KMS-11 (cell line): Measurements from ENCODE around the gene MUC22.
A peak's percentile ranks its signal among the peaks of the same experiment; 100 is the strongest.

ENCODE experiments used
- H2AFZ ChIP-seq: fragments of 200-600 bp; sonication (generic); 2 replicates; pipeline ENCODE4 v1.6.1; 2016; ENCODE audit warnings: antibody characterized with exemption, mixed run types, low read depth
- H3K27ac ChIP-seq: fragments of 200-600 bp; sonication (generic); 2 replicates; pipeline ENCODE4 v1.6.1; 2016; ENCODE audit warnings: mild to moderate bottlenecking, mixed run types
- H3K27me3 ChIP-seq: fragments of 200-600 bp; sonication (generic); 2 replicates; pipeline ENCODE4 v1.6.1; 2017; ENCODE audit warnings: mild to moderate bottlenecking, low read depth, mixed run types, moderate library complexity; ENCODE audit not compliant: insufficient read depth
- H3K36me3 ChIP-seq: fragments of 200-600 bp; sonication (generic); 2 replicates; pipeline ENCODE4 v1.6.1; 2017; ENCODE audit warnings: mild to moderate bottlenecking, mixed run types; ENCODE audit not compliant: insufficient read depth
- H3K4me1 ChIP-seq: fragments of 200-600 bp; sonication (generic); 2 replicates; pipeline ENCODE4 v1.6.1; 2016; ENCODE audit warnings: mild to moderate bottlenecking, low read depth, mixed run types; ENCODE audit not compliant: poor library complexity, severe bottlenecking
- H3K4me2 ChIP-seq: fragments of 200-600 bp; sonication (generic); 2 replicates; pipeline ENCODE4 v1.7.0; 2016; ENCODE audit warnings: mild to moderate bottlenecking, mixed run types
- H3K4me3 ChIP-seq: fragments of 200-600 bp; sonication (generic); IDR thresholded peaks from 2 replicates; pipeline ENCODE4 v1.6.1; 2017; ENCODE audit warnings: low read depth, low read length, mixed read lengths; ENCODE audit not compliant: insufficient read depth
- H3K79me2 ChIP-seq: fragments of 200-600 bp; sonication (generic); 2 replicates; pipeline ENCODE4 v1.6.1; 2016; ENCODE audit warnings: low read depth, mixed run types; ENCODE audit not compliant: insufficient read depth
- H3K9ac ChIP-seq: fragments of 200-600 bp; sonication (generic); 2 replicates; pipeline ENCODE4 v1.6.1; 2016; ENCODE audit warnings: mild to moderate bottlenecking, mixed run types
- H4K20me1 ChIP-seq: fragments of 200-600 bp; sonication (generic); 2 replicates; pipeline ENCODE4 v1.6.1; 2016; ENCODE audit warnings: mild to moderate bottlenecking, mixed run types; ENCODE audit not compliant: insufficient read depth
- CTCF ChIP-seq: fragments of 200-600 bp; sonication (generic); conservative IDR thresholded peaks from 2 replicates; pipeline ENCODE4 v1.6.1; 2017; ENCODE audit warnings: low read depth, mild to moderate bottlenecking, antibody characterized with exemption, low read length, moderate library complexity, mixed read lengths

MUC22 gene

GRCh38 chr6:30988209-30988825 lies 22.0 kb upstream of the MUC22 start:
- Histone ChIP-seq H3K4me2 (no peak overlapping the region), H3K79me2 (no peaks in the 10 kb centered on the region), H3K9ac (no peak overlapping the region), H4K20me1 (no peaks in the 10 kb centered on the region), H2AFZ (no peak overlapping the region), H3K27me3 (no peaks in the 10 kb centered on the region), H3K4me3 (no peak overlapping the region), H3K4me1 (peaks cover 42% of the 10 kb centered on the region), H3K36me3 (no peaks in the 10 kb centered on the region), H3K27ac (no peak overlapping the region)
- no peak for TF ChIP-seq CTCF

GRCh38 chr6:30990422-30991086 lies 19.7 kb upstream of the MUC22 start:
- no peak for TF ChIP-seq CTCF
- Histone ChIP-seq H3K4me1 (peaks cover 36% of the 10 kb centered on the region), H3K79me2 (no peaks in the 10 kb centered on the region), H2AFZ (peak overlapping the region; percentile 55; the same call in 1 of the 2 replicates), H4K20me1 (no peaks in the 10 kb centered on the region), H3K27ac (peak overlapping the region; percentile 33; the same call in 1 of the 2 replicates), H3K4me2 (peak overlapping the region; percentile 53), H3K36me3 (no peaks in the 10 kb centered on the region), H3K27me3 (no peaks in the 10 kb centered on the region), H3K4me3 (no peak overlapping the region), H3K9ac (no peak overlapping the region)

- H3K4me1 ChIP-seq: peaks cover 29% of the 10 kb centered on the region
- no peaks in the 10 kb centered on the region for H3K27me3 ChIP-seq
- H3K4me3 ChIP-seq: no peak overlapping the region
- no peak overlapping the region for H3K27ac ChIP-seq
- H3K36me3 ChIP-seq: no peaks in the 10 kb centered on the region
- no peak for TF ChIP-seq CTCF
- no peak overlapping the region for H3K4me2 ChIP-seq
- H3K79me2 ChIP-seq: no peaks in the 10 kb centered on the region
- H4K20me1 ChIP-seq: no peaks in the 10 kb centered on the region
- no peak overlapping the region for H3K9ac ChIP-seq
- no peak overlapping the region for H2AFZ ChIP-seq
Observed at GRCh38 chr6:30991891-30992290, 18.4 kb upstream of the MUC22 start.

GRCh38 chr6:30997301-30997700 lies 13.0 kb upstream of the MUC22 start:
- no peaks in the 10 kb centered on the region for H3K79me2 ChIP-seq
- H3K4me2 ChIP-seq: no peak overlapping the region
- no peak overlapping the region for H3K27ac ChIP-seq
- H3K4me3 ChIP-seq: no peak overlapping the region
- no peaks in the 10 kb centered on the region for H4K20me1 ChIP-seq
- no peaks in the 10 kb centered on the region for H3K4me1 ChIP-seq
- H3K36me3 ChIP-seq: no peaks in the 10 kb centered on the region
- H3K9ac ChIP-seq: no peak overlapping the region
- no peak overlapping the region for H2AFZ ChIP-seq
- TF ChIP-seq CTCF: no peak
- H3K27me3 ChIP-seq: no peaks in the 10 kb centered on the region
